ENCODE data around the gene RIPK1. TPM values are rescaled to one million over a fixed set of nuclear protein-coding genes. Genes with fewer than 3 reads are reported as not detected.
"Not testable (repeated sequence)": the region's sequence is repeated elsewhere in the genome, so short reads cannot be mapped to it uniquely, and the experiment has no call there.

RIPK1 gene
- total RNA-seq, 5 donors from 2014 or later (not counting 1 experiment from before 2014, with no cell fraction given) = 22.5 to 33.8 (median 31.7) TPM

GRCh38 chr6:3041606-3042005, 26.7 kb upstream of the RIPK1 start:
- Mint-ChIP-seq H3K9me3 (no peaks in the 10 kb centered on the region), H3K4me1 (peaks cover 0 to 6% (median 0%) of the 10 kb centered on the region in 3 donors), H3K4me3 (no peak overlapping the region), H3K36me3 (no peaks in the 10 kb centered on the region), H3K27me3 (no peaks in the 10 kb centered on the region), H3K27ac (no peak overlapping the region)
- WGBS (ENCODE audit: insufficient coverage) = no CpG with 5 or more reads among the region's 2 CpGs
- Histone ChIP-seq H3K27me3 (replicated peaks in 1 of 2; ENCODE audit: control insufficient read depth in 2 of 2, extremely low read depth in 1 of 2, insufficient read depth in 2 of 2, low read length in 1 of 2) (no peaks in the 10 kb centered on the region), H3K4me3 (ENCODE audit: control insufficient read depth in 1 of 2, extremely low read depth in 1 of 2, low read length in 1 of 2) (no peak overlapping the region), H3K27ac (ENCODE audit: low read length) (no peak overlapping the region), H3K4me1 (ENCODE audit: control insufficient read depth in 1 of 2, extremely low read depth in 1 of 2, insufficient read depth in 2 of 2, low read length in 2 of 2) (no peaks in the 10 kb centered on the region), H3K36me3 (ENCODE audit: control insufficient read depth in 2 of 2, extremely low read depth in 1 of 2, insufficient read depth in 1 of 2, low read length in 1 of 2) (no peaks in the 10 kb centered on the region), H3K9me3 (no peaks in the 10 kb centered on the region)
- no peak for DNase-seq
- no peak for ATAC-seq (replicated peaks in 1 of 4)
- ChIA-PET POLR2A (no interaction called here), CTCF (no interaction called here)

DNA sequence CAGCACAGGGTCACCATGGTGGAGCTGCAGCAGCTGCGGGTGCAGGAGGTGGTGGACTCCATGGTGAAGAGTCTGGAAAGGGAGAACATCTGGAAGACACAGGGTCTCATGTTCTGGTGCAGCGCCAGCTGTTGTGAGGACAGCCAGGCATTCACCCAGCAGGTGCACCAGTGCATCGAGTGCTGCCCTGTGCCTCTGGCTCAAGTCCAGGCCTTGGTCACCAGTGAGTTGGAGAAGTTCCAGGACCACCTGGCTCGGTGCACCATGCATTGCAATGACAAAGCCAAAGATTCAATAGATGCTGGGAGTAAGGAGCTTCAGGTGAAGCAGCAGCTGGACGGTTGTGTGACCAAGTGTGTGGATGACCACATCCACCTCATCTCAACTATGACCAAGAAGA, 22.9 kb upstream of the RIPK1 start:
- no peaks in the 10 kb centered on the region for H3K36me3 ChIP-seq (ENCODE audit: control insufficient read depth in 2 of 2, extremely low read depth in 1 of 2, insufficient read depth in 1 of 2, low read length in 1 of 2)
- ChIA-PET POLR2A (no interaction called here), CTCF (interaction anchor here in 1 of 2 donors (0.9 kb wide), 1 partner anchor 45 kb away, joined by 3 read pairs; no protein-coding TSS in a partner anchor)
- no peak for ATAC-seq (replicated peaks in 1 of 4)
- no peaks in the 10 kb centered on the region for H3K36me3 Mint-ChIP-seq
- no peak overlapping the region for H3K27ac ChIP-seq (ENCODE audit: low read length)
- peaks cover 0 to 6% (median 1%) of the 10 kb centered on the region in 3 donors for H3K4me1 Mint-ChIP-seq
- DNase-seq = no peak
- peaks cover 0 to 6% of the 10 kb centered on the region in 2 donors for H3K27me3 Mint-ChIP-seq
- H3K9me3 Mint-ChIP-seq = no peaks in the 10 kb centered on the region
- 86% methylated on average over 3 of the region's 5 CpGs for WGBS (ENCODE audit: insufficient coverage)
- H3K4me3 ChIP-seq (ENCODE audit: control insufficient read depth in 1 of 2, extremely low read depth in 1 of 2, low read length in 1 of 2) = no peak overlapping the region
- no peaks in the 10 kb centered on the region for H3K9me3 ChIP-seq
- no peaks in the 10 kb centered on the region for H3K4me1 ChIP-seq (ENCODE audit: control insufficient read depth in 1 of 2, extremely low read depth in 1 of 2, insufficient read depth in 2 of 2, low read length in 2 of 2)
- H3K27ac Mint-ChIP-seq = no peak overlapping the region
- H3K4me3 Mint-ChIP-seq = no peak overlapping the region
- peaks cover 0 to 11% of the 10 kb centered on the region in 2 experiments for H3K27me3 ChIP-seq (replicated peaks in 1 of 2; ENCODE audit: control insufficient read depth in 2 of 2, extremely low read depth in 1 of 2, insufficient read depth in 2 of 2, low read length in 1 of 2)

- no peak overlapping the region for H3K27ac ChIP-seq (ENCODE audit: low read length)
- CTCF ChIA-PET = interaction anchor here in 1 of 2 donors (0.9 kb wide), 1 partner anchor 45 kb away, joined by 3 read pairs; no protein-coding TSS in a partner anchor
- Mint-ChIP-seq H3K36me3 (no peaks in the 10 kb centered on the region), H3K4me1 (peaks cover 0 to 6% (median 1%) of the 10 kb centered on the region in 3 donors), H3K27ac (no peak overlapping the region), H3K4me3 (no peak overlapping the region), H3K27me3 (peaks cover 0 to 6% of the 10 kb centered on the region in 2 donors), H3K9me3 (no peaks in the 10 kb centered on the region)
- H3K4me3 ChIP-seq (ENCODE audit: control insufficient read depth in 1 of 2, extremely low read depth in 1 of 2, low read length in 1 of 2) = no peak overlapping the region
- ATAC-seq (replicated peaks in 1 of 4) (no peak), DNase-seq (no peak)
- H3K36me3 ChIP-seq (ENCODE audit: control insufficient read depth in 2 of 2, extremely low read depth in 1 of 2, insufficient read depth in 1 of 2, low read length in 1 of 2) = no peaks in the 10 kb centered on the region
- no peaks in the 10 kb centered on the region for H3K4me1 ChIP-seq (ENCODE audit: control insufficient read depth in 1 of 2, extremely low read depth in 1 of 2, insufficient read depth in 2 of 2, low read length in 2 of 2)
- POLR2A ChIA-PET = no interaction called here
- H3K9me3 ChIP-seq = no peaks in the 10 kb centered on the region
- H3K27me3 ChIP-seq (replicated peaks in 1 of 2; ENCODE audit: control insufficient read depth in 2 of 2, extremely low read depth in 1 of 2, insufficient read depth in 2 of 2, low read length in 1 of 2) = peaks cover 0 to 11% of the 10 kb centered on the region in 2 experiments
- WGBS (ENCODE audit: insufficient coverage) = no CpG with 5 or more reads among the region's 1 CpG
Observed at GRCh38 chr6:3045777-3046176, 22.5 kb upstream of the RIPK1 start.

DNA sequence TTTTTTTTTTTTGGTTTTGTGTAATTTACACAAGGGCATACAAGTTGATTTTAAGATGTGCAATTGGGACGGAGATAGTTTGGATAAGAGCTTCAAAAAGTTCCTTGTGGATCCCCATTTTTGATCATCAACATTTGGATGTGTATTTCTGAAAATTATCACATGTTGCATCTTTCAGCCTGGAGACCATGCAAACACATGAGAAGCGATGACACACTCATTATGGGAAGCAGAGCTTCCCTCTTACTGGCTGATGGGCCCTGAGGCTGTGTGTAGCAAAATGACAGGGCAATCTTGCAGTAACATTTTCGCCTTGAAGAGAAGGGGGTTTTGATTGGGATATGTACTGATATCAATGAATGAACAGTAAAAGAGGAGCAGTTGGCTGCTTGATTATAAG, 22.0 kb upstream of the RIPK1 start:
- WGBS (ENCODE audit: insufficient coverage) = 78% methylated on average over 2 of the region's 3 CpGs
- no peaks in the 10 kb centered on the region for H3K4me1 ChIP-seq (ENCODE audit: control insufficient read depth in 1 of 2, extremely low read depth in 1 of 2, insufficient read depth in 2 of 2, low read length in 2 of 2)
- Mint-ChIP-seq H3K4me1 (peaks cover 0 to 6% (median 1%) of the 10 kb centered on the region in 3 donors), H3K4me3 (no peak overlapping the region), H3K27ac (no peak overlapping the region), H3K9me3 (no peaks in the 10 kb centered on the region), H3K27me3 (peaks cover 0 to 6% of the 10 kb centered on the region in 2 donors), H3K36me3 (no peaks in the 10 kb centered on the region)
- H3K4me3 ChIP-seq (ENCODE audit: control insufficient read depth in 1 of 2, extremely low read depth in 1 of 2, low read length in 1 of 2) = no peak overlapping the region
- ChIA-PET CTCF (interaction anchor here in 1 of 2 donors (0.9 kb wide), 1 partner anchor 46 kb away, joined by 3 read pairs; no protein-coding TSS in a partner anchor), POLR2A (interaction anchor here in 1 of 2 donors (0.7 kb wide), 1 partner anchor 32 kb away, joined by 11 read pairs; no protein-coding TSS in a partner anchor)
- peaks cover 0 to 12% of the 10 kb centered on the region in 2 experiments for H3K27me3 ChIP-seq (replicated peaks in 1 of 2; ENCODE audit: control insufficient read depth in 2 of 2, extremely low read depth in 1 of 2, insufficient read depth in 2 of 2, low read length in 1 of 2)
- H3K27ac ChIP-seq (ENCODE audit: low read length) = no peak overlapping the region
- no peaks in the 10 kb centered on the region for H3K36me3 ChIP-seq (ENCODE audit: control insufficient read depth in 2 of 2, extremely low read depth in 1 of 2, insufficient read depth in 1 of 2, low read length in 1 of 2)
- DNase-seq (no peak), ATAC-seq (replicated peaks in 1 of 4) (no peak)
- no peaks in the 10 kb centered on the region for H3K9me3 ChIP-seq

- CTCF ChIA-PET = interaction anchor here in 1 of 2 donors (0.6 kb wide), 1 partner anchor 224 kb away, joined by 3 read pairs; no protein-coding TSS in a partner anchor
- POLR2A ChIA-PET = not testable (repeated sequence)
Observed at GRCh38 chr6:3048009-3048408, 20.3 kb upstream of the RIPK1 start.

DNA sequence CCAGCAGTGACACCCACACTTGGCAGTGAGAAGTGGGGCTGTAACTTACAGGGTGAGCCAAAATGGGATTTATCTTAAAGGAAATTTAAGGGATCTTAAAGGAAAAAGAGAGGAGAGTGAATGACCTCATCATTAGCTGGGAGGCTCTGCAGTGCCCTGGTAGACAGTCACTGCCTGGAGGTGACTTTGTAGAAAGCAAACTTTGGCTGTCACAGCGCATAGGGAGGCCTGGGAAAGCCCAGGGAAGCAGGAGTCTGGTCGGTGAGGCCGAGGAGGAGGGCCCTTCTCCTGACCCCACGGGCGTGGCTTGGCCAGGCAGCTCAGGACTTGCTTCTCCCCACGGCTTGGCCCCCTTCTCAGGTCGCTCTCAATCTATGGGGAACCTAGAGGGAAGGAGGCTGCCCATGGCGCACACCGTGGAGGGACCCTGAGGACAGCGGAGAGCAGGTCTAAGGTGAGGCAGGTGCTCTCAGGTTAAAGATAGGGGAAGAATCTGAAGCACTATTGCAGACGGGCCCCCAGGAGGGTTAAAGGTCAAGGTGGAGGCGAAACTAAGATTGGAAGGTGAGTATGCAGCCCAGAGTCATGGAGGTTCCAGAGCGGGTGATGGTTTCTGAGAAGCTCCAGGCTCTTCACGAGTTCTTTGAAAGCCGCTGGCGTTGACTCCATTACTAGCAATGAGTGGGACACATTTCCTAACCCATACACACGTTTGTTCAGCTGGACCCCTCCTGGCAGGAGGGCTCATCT, 15.6 kb upstream of the RIPK1 start:
- Histone ChIP-seq H3K36me3 (ENCODE audit: control insufficient read depth in 2 of 2, extremely low read depth in 1 of 2, insufficient read depth in 1 of 2, low read length in 1 of 2) (no peaks in the 10 kb centered on the region), H3K4me3 (ENCODE audit: control insufficient read depth in 1 of 2, extremely low read depth in 1 of 2, low read length in 1 of 2) (no peak overlapping the region), H3K27me3 (replicated peaks in 1 of 2; ENCODE audit: control insufficient read depth in 2 of 2, extremely low read depth in 1 of 2, insufficient read depth in 2 of 2, low read length in 1 of 2) (peaks cover 0 to 18% of the 10 kb centered on the region in 2 experiments), H3K9me3 (no peaks in the 10 kb centered on the region), H3K4me1 (ENCODE audit: control insufficient read depth in 1 of 2, extremely low read depth in 1 of 2, insufficient read depth in 2 of 2, low read length in 2 of 2) (peaks cover 2 to 22% of the 10 kb centered on the region in 2 experiments), H3K27ac (ENCODE audit: low read length) (no peak overlapping the region)
- peaks cover 0 to 6% of the 10 kb centered on the region in 2 donors for H3K27me3 Mint-ChIP-seq
- 94% methylated on average over 15 of the region's 17 CpGs for WGBS (ENCODE audit: insufficient coverage)
- no peaks in the 10 kb centered on the region for H3K36me3 Mint-ChIP-seq
- ATAC-seq (replicated peaks in 1 of 4) (no peak), DNase-seq (no peak)
- peaks cover 11 to 26% (median 16%) of the 10 kb centered on the region in 3 donors for H3K4me1 Mint-ChIP-seq
- ChIA-PET POLR2A (interaction anchor here (0.5 to 1.2 kb wide), 3 partner anchors 9 to 116 kb away, joined by 3 to 8 read pairs (median 7); no protein-coding TSS in a partner anchor), CTCF (interaction anchor here in 1 of 2 donors (1.2 kb wide), 2 partner anchors 11 to 206 kb away, joined by 4 to 5 read pairs; no protein-coding TSS in a partner anchor)
- peak overlapping the region; percentile 66 to 75 (median 67) for H3K4me3 Mint-ChIP-seq
- no peaks in the 10 kb centered on the region for H3K9me3 Mint-ChIP-seq
- peak overlapping the region; percentile 59 to 65 for H3K27ac Mint-ChIP-seq

More at GRCh38 chr6:3048009-3048408, 20.3 kb upstream of the RIPK1 start:
- H3K27ac ChIP-seq (ENCODE audit: low read length); H3K4me3 Mint-ChIP-seq; H3K9me3 ChIP-seq; ATAC-seq (replicated peaks in 1 of 4); DNase-seq; H3K27ac Mint-ChIP-seq; H3K36me3 ChIP-seq (ENCODE audit: control insufficient read depth in 2 of 2, extremely low read depth in 1 of 2, insufficient read depth in 1 of 2, low read length in 1 of 2); H3K36me3 Mint-ChIP-seq; H3K27me3 Mint-ChIP-seq; H3K9me3 Mint-ChIP-seq; H3K4me1 ChIP-seq (ENCODE audit: control insufficient read depth in 1 of 2, extremely low read depth in 1 of 2, insufficient read depth in 2 of 2, low read length in 2 of 2); H3K4me3 ChIP-seq (ENCODE audit: control insufficient read depth in 1 of 2, extremely low read depth in 1 of 2, low read length in 1 of 2): not testable (repeated sequence)
- peaks cover 0 to 14% of the 10 kb centered on the region in 2 experiments for H3K27me3 ChIP-seq (replicated peaks in 1 of 2; ENCODE audit: control insufficient read depth in 2 of 2, extremely low read depth in 1 of 2, insufficient read depth in 2 of 2, low read length in 1 of 2)
- H3K4me1 Mint-ChIP-seq = peaks cover 5 to 14% (median 8%) of the 10 kb centered on the region in 3 donors
- 86% methylated on average over 3 of the region's 4 CpGs for WGBS (ENCODE audit: insufficient coverage)
